Activated CD8-positive, alpha-beta T cell treated with anti-CD3 and anti-CD28 coated beads for 36 hours (primary cell): ENCODE results near the gene HBS1L. TPM values are rescaled to one million over a fixed set of nuclear protein-coding genes. Genes with fewer than 3 reads are reported as not detected.

Source experiments
- ATAC-seq: fragments of 200-7000 bp; cut with Tn5 transposase; one replicate; pipeline ENCODE4 v1.10.0; 2021; ENCODE audit warnings: mild to moderate bottlenecking, moderate library complexity
- CTCF ChIA-PET: fragments of 350-600 bp; sonication (Branson Sonifier 250); formaldehyde crosslinking; loops from one replicate; lab custom pipeline; 2021; ENCODE audit warnings: antibody characterized with exemption; lab: Charles Lee
- POLR2A ChIA-PET: fragments of 350-600 bp; sonication (Branson Sonifier 250); formaldehyde crosslinking; loops from one replicate; lab custom pipeline; 2021; ENCODE audit warnings: antibody characterized with exemption; lab: Charles Lee
- DNase-seq: peaks from one replicate; pipeline ENCODE4 v3.0.0-alpha.2; 2020
- H3K27ac Mint-ChIP-seq: one replicate; pipeline ENCODE4 v1.8.0; 2021; ENCODE audit warnings: mild to moderate bottlenecking, mixed read lengths
- H3K27me3 Mint-ChIP-seq: one replicate; pipeline ENCODE4 v1.8.0; 2021; ENCODE audit warnings: mixed read lengths
- H3K36me3 Mint-ChIP-seq: one replicate; pipeline ENCODE4 v1.8.0; 2021; ENCODE audit warnings: low read depth, mixed read lengths
- H3K4me1 Mint-ChIP-seq: one replicate; pipeline ENCODE4 v1.8.0; 2021; ENCODE audit warnings: low read depth, mixed read lengths
- H3K4me3 Mint-ChIP-seq: one replicate; pipeline ENCODE4 v1.8.0; 2021; ENCODE audit warnings: mild to moderate bottlenecking, moderate library complexity, mixed read lengths
- H3K9me3 Mint-ChIP-seq: one replicate; pipeline ENCODE4 v1.8.0; 2021; ENCODE audit warnings: mixed read lengths
- intact Hi-C: fragments of 100-400 bp; cut with micrococcal nuclease; formaldehyde crosslinking; loops from one replicate; pipeline ENCODE4 v1.10.0; 2022
- total RNA-seq, 2 experiments: library from RNA; stranded (reverse); gene quantifications; one replicate each; pipeline ENCODE4 v1.2.3, GENCODE V29; 2021
- TF ChIP-seq, protein P1 (sequence below): fragments of 200-600 bp; IDR thresholded peaks from one replicate; pipeline ENCODE4 v1.8.0; 2022; ENCODE audit warnings: antibody characterized with exemption, mild to moderate bottlenecking

The HBS1L gene
- total RNA-seq, 2 experiments from 2014 or later, result 146 to 147 TPM

DNA sequence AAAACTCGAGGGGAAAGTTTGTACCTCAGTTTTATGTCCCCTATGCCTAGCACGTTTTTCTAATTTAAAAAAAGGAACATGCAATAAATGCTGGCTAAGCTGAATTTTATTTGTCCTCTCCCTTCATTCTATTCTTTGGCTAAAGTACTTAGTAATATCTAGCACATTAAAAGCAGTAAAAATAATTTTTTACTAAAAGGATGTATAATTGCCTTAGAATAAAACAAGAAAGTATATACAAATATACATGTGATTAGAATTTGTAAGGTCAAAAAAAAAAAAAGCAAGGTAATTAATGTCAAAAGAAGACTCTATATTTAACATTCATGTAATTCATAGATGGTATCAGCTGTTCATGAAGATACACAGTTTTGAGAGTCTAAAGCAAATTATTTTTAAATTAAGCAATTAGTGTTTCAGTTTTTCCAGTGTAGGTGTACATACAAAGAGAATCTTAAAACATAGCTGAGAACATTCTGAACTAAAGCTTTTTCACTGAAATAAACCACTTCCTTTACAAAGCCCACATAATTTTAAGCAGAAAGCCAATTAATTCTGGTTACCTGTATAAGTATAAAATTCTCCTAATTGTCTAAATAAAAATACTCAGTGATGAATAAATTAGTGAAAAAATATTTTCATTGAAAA, 32.4 kb downstream of the HBS1L start:
- TF ChIP-seq, protein P1, sequence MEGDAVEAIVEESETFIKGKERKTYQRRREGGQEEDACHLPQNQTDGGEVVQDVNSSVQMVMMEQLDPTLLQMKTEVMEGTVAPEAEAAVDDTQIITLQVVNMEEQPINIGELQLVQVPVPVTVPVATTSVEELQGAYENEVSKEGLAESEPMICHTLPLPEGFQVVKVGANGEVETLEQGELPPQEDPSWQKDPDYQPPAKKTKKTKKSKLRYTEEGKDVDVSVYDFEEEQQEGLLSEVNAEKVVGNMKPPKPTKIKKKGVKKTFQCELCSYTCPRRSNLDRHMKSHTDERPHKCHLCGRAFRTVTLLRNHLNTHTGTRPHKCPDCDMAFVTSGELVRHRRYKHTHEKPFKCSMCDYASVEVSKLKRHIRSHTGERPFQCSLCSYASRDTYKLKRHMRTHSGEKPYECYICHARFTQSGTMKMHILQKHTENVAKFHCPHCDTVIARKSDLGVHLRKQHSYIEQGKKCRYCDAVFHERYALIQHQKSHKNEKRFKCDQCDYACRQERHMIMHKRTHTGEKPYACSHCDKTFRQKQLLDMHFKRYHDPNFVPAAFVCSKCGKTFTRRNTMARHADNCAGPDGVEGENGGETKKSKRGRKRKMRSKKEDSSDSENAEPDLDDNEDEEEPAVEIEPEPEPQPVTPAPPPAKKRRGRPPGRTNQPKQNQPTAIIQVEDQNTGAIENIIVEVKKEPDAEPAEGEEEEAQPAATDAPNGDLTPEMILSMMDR, result no peak
- Mint-ChIP-seq H3K4me3 (peak overlapping the region; percentile 51), H3K9me3 (no peaks in the 10 kb centered on the region), H3K36me3 (peaks cover 29% of the 10 kb centered on the region), H3K4me1 (peaks cover 66% of the 10 kb centered on the region), H3K27me3 (no peaks in the 10 kb centered on the region), H3K27ac (peak overlapping the region; percentile 93)
- DNase-seq (no peak), ATAC-seq (peak; percentile 28)
- ChIA-PET POLR2A (interaction anchor here (0.8 to 1.2 kb wide), 6 partner anchors 27 to 175 kb away, joined by 3 to 4 read pairs (median 3); partner anchors contain the start of gene MYB), CTCF (interaction anchor here (0.8 to 1.9 kb wide), 3 partner anchors 51 to 140 kb away, joined by 3 to 4 read pairs (median 4); no protein-coding TSS in a partner anchor)
- intact Hi-C loops, result no loop called here

DNA sequence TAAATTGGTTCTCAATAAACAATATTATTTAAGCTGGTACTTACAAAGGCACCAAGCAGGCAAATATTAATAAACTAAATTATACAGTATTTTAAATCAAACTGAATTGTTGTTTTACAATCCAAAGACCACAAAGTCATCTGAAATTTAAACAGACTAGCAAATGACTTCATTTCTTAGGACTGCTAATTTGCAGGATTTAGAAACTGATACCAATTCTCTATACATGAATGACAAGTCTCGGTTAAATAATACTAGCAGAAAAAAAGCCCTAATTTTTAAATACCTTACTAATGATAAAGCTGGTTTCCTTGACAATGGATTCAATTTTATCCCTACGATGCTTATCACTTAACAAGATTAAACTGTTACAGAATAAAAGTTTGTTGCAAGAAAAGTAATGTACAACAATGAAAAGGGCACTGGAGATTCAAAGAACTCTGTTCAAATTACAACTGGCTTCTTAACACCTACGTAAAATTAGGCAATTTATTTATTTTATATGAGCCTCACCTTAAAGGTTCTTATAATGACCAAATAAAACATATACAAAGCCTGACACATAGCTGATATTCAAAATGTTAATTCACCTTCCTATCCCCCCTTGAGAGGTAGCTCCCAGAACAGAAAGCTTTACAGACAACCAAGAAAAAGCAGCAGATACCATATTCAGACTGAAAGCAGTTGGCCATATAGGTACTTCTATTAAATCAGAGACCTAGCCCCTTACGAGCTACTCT, 33.1 kb downstream of the HBS1L start:
- H3K9me3 Mint-ChIP-seq, result no peaks in the 10 kb centered on the region
- H3K36me3 Mint-ChIP-seq, result peaks cover 27% of the 10 kb centered on the region
- ATAC-seq, result peak; percentile 74
- TF ChIP-seq, protein P1, result no peak
- intact Hi-C loops, result no loop called here
- peak overlapping the region; percentile 93 for H3K27ac Mint-ChIP-seq
- peak overlapping the region; percentile 51 for H3K4me3 Mint-ChIP-seq
- no peaks in the 10 kb centered on the region for H3K27me3 Mint-ChIP-seq
- POLR2A ChIA-PET, result interaction anchor here (0.8 to 1.2 kb wide), 6 partner anchors 28 to 175 kb away, joined by 3 to 4 read pairs (median 3); partner anchors contain the start of gene MYB
- no peak for DNase-seq
- H3K4me1 Mint-ChIP-seq, result peaks cover 65% of the 10 kb centered on the region
- CTCF ChIA-PET, result interaction anchor here (0.7 to 1.9 kb wide), 4 partner anchors 52 to 141 kb away, joined by 3 to 4 read pairs (median 4); no protein-coding TSS in a partner anchor

DNA sequence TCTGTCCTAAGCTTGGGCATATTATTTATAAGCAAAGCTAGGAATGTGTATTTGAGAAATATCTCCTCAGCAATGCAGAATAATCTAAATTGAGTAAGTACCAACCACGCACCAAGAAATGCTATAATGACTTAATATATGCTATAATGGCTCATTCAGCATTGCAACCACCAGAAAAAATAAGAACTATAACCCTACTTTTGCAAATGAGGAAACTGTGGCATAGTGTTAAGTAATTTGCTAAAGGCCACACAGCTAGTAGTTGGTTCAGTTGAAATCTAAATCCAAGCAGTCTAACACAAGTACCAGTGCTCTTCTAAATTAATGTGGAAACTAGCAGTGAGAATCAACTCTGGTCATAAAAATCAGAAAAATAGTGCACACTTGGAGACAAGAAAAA, 35.7 kb downstream of the HBS1L start:
- Mint-ChIP-seq H3K27me3 (no peaks in the 10 kb centered on the region), H3K36me3 (peaks cover 25% of the 10 kb centered on the region), H3K27ac (peak overlapping the region; percentile 48), H3K4me3 (no peak overlapping the region), H3K4me1 (peaks cover 71% of the 10 kb centered on the region), H3K9me3 (no peaks in the 10 kb centered on the region)
- DNase-seq (no peak), ATAC-seq (no peak)
- TF ChIP-seq, protein P1, result no peak
- intact Hi-C loops, result no loop called here
- POLR2A ChIA-PET, result no interaction called here
- CTCF ChIA-PET, result interaction anchor here (1.2 kb wide), 1 partner anchor 17 kb away, joined by 4 read pairs; no protein-coding TSS in a partner anchor

DNA sequence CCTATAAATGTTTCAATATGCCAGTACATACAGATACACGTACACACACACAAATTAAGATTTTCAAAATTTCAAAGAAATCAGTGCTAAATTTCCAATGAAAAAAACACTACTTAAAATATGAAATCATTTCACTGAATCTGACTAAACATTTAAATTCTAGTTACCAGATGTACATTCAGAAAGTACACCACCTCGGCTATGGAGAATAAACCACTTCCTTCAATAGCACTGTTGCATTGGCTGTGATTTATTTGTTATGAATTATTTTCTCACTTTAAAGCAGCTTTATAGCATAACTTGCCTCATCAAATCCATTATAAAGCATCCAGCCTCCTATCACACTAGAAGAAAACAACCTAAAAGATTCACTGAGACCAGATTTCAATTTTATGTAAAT, 36.6 kb downstream of the HBS1L start:
- Mint-ChIP-seq H3K9me3 (no peaks in the 10 kb centered on the region), H3K4me3 (peak overlapping the region; percentile 8), H3K27ac (peak overlapping the region; percentile 63), H3K36me3 (peaks cover 28% of the 10 kb centered on the region), H3K27me3 (no peaks in the 10 kb centered on the region), H3K4me1 (peaks cover 77% of the 10 kb centered on the region)
- POLR2A ChIA-PET, result no interaction called here
- TF ChIP-seq, protein P1, result no peak
- CTCF ChIA-PET, result interaction anchor here (1.2 kb wide), 1 partner anchor 16 kb away, joined by 4 read pairs; no protein-coding TSS in a partner anchor
- ATAC-seq (no peak), DNase-seq (no peak)
- intact Hi-C loops, result no loop called here
